Measurements from ENCODE around the gene CTDP1. TPM values are rescaled to one million over a fixed set of nuclear protein-coding genes. Genes with fewer than 3 reads are reported as not detected.
"Not testable (repeated sequence)": the region's sequence is repeated elsewhere in the genome, so short reads cannot be mapped to it uniquely, and the experiment has no call there.

Gene CTDP1
- total RNA-seq, 1 donor from 2014 or later, result 25.2 TPM

DNA sequence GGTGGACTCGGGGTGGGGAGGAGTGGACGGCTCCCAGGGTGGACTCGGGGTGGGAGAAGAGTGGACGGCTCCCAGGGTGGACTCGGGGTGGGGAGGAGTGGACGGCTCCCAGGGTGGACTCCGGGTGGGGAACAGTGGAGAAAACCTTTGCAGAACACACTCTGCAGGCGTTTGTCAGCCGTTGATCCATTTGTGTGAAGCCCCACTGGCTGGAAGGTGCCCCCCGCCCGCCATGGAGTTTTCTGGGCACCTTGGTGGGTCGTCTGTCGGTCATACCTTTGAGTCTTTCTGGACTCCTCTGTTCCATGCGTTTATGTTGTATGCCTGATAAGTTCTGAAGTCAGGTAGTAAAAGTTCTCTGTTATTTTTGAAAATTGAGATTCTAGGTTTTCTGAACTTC lies 12.5 kb downstream of the CTDP1 start:
- H3K36me3 ChIP-seq, result peaks cover 21% of the 10 kb centered on the region
- TF ChIP-seq, protein P1, sequence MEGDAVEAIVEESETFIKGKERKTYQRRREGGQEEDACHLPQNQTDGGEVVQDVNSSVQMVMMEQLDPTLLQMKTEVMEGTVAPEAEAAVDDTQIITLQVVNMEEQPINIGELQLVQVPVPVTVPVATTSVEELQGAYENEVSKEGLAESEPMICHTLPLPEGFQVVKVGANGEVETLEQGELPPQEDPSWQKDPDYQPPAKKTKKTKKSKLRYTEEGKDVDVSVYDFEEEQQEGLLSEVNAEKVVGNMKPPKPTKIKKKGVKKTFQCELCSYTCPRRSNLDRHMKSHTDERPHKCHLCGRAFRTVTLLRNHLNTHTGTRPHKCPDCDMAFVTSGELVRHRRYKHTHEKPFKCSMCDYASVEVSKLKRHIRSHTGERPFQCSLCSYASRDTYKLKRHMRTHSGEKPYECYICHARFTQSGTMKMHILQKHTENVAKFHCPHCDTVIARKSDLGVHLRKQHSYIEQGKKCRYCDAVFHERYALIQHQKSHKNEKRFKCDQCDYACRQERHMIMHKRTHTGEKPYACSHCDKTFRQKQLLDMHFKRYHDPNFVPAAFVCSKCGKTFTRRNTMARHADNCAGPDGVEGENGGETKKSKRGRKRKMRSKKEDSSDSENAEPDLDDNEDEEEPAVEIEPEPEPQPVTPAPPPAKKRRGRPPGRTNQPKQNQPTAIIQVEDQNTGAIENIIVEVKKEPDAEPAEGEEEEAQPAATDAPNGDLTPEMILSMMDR (IDR thresholded peaks at IDR 0.05), result no peak
- intact Hi-C loops (cut with DNase I), result no loop called here
- H3K27me3 ChIP-seq (ENCODE audit: low read depth), result no peaks in the 10 kb centered on the region
- no peak for ATAC-seq
- no peak overlapping the region for H3K4me3 ChIP-seq
- H3K4me1 ChIP-seq, result no peaks in the 10 kb centered on the region
- DNase-seq, result no peak
- no peak overlapping the region for H3K27ac ChIP-seq
- no peaks in the 10 kb centered on the region for H3K9me3 ChIP-seq

DNA sequence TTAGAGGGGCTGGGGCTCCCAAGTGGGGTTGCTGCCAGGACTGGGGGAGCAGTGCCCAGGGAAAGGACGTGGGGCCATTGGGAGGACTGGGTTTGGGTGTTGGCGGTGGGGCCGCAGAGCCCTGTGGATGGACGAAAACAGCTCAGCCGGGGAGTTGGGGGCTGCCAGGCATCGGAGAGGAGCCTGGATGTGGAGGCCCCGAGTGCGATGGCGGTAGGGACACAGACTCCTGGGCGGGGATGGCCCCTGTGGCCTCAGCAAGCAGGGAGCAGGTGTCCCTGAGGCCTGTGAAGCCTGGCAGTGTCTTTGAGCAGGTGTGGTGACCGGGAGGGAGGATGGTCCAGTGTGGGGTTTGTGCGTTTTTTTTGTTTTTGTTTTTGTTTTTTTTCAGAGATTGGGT lies 13.3 kb downstream of the CTDP1 start:
- Histone ChIP-seq H3K36me3 (peaks cover 29% of the 10 kb centered on the region), H3K27ac (no peak overlapping the region), H3K4me1 (no peaks in the 10 kb centered on the region), H3K9me3 (no peaks in the 10 kb centered on the region), H3K27me3 (ENCODE audit: low read depth) (no peaks in the 10 kb centered on the region), H3K4me3 (no peak overlapping the region)
- intact Hi-C loops (cut with DNase I), result no loop called here
- TF ChIP-seq, protein P1 (IDR thresholded peaks at IDR 0.05), result no peak
- DNase-seq (no peak), ATAC-seq (no peak)

DNA sequence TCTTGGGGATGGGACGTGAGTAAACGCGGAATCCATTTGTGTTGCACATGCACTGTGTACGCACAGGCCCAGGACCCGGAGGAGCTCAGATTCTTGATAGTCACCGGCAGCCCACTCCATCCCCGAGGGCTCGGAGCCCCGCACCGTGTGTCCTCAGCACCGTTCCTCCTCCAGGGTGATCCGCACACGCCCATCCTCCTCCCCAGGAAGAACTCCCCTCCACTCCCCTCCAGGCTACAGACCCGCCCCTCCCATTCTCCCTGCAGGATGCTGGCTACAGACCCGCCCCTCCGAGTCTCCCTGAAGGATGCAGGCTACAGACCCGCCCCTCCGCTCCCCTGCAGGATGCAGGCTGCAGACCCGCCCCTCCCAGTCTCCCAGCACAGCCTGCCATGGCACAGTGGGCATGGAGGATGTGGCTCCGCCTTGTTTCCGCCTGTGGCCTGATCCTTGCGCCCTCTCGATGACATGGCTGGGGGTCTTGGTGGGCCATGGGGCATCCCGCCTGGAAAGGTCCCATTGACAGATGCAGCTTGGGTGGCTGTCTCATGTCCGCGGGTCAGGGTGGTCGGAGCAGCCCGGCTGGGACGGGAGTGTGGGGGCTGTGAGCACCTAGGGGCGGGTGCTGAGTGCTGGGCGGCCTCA lies 14.1 kb downstream of the CTDP1 start:
- Histone ChIP-seq H3K27me3 (ENCODE audit: low read depth) (no peaks in the 10 kb centered on the region), H3K9me3 (no peaks in the 10 kb centered on the region), H3K36me3 (peaks cover 37% of the 10 kb centered on the region), H3K27ac (no peak overlapping the region), H3K4me3 (no peak overlapping the region), H3K4me1 (no peaks in the 10 kb centered on the region)
- no peak for DNase-seq
- intact Hi-C loops (cut with DNase I), result no loop called here
- ATAC-seq, result peak in 1 of 2 donors; percentile 32
- TF ChIP-seq, protein P1 (IDR thresholded peaks at IDR 0.05), result no peak

DNA sequence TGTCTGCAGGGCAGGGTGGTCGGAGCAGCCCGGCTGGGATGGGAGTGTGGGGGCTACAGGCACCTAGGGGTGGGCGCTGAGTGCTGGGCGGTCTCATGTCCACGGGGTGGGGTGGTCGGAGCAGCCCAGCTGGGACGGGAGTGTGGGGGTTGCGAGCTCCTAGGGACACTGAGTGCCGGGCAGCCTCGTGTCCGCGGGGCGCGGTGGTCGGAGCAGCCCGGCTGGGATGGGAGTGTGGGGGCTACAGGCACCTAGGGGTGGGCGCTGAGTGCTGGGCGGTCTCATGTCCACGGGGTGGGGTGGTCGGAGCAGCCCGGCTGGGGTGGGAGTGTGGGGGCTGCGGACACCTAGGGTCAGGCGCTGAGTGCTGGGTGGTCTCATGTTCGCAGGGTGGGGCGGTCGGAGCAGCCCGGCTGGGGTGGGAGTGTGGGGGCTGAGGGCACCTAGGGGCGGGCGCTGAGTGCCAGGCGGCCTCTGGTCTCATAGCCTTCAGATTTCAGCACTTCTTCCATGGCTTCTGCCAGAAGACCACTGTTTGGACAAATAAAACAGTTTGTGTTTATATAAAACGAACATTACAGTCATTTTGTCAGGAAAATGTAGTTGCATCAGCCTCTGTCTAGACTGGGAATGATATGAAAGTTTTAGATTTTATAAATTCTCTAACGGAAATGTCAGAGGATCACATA lies 14.7 kb downstream of the CTDP1 start:
- DNase-seq; H3K27ac ChIP-seq; H3K4me1 ChIP-seq; H3K27me3 ChIP-seq (ENCODE audit: low read depth); H3K9me3 ChIP-seq; ATAC-seq; intact Hi-C loops (cut with DNase I); H3K4me3 ChIP-seq: not testable (repeated sequence)
- peaks cover 44% of the 10 kb centered on the region for H3K36me3 ChIP-seq

DNA sequence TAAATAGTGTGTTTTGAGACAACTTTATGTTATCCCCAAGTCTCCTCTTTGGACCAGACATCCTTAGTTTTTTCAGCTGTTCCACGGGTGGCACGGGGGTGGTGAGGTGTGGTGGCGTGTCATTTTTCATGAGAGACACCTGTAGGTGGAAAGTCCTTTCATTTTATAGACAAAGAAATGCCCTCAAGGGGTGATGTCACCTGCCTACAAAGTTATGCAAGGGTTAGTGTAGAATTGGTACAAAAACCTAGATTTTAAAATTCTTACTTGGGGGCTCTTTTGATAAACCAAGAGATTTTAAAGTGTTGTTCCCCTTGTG lies 15.3 kb downstream of the CTDP1 start:
- TF ChIP-seq, protein P1 (IDR thresholded peaks at IDR 0.05), result no peak
- H3K9me3 ChIP-seq, result no peaks in the 10 kb centered on the region
- H3K27ac ChIP-seq, result no peak overlapping the region
- ATAC-seq (no peak), DNase-seq (no peak)
- no peak overlapping the region for H3K4me3 ChIP-seq
- intact Hi-C loops (cut with DNase I), result no loop called here
- H3K4me1 ChIP-seq, result no peaks in the 10 kb centered on the region
- H3K36me3 ChIP-seq, result peaks cover 49% of the 10 kb centered on the region
- no peaks in the 10 kb centered on the region for H3K27me3 ChIP-seq (ENCODE audit: low read depth)

DNA sequence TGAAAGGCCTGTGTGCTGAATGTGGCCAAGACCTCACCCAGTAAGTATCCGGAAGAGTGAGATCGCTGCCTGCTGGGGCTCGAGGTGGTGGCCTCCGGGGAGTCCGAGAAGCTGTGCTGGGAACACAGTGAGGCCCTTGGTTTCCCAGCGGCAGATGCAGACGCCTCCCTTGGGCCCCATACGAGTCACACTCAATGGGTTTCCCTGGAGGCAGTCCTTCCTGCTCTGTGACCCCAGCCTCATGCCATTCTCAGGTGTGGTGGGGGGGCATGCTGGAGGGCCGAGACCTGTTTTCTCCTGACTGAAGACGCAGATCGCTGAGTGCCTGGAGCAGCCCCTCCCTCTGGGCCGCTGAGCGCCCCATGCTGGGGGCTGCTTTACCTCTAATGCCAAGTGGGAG lies 15.7 kb downstream of the CTDP1 start:
- ATAC-seq (no peak), DNase-seq (peak; percentile 15)
- H3K9me3 ChIP-seq, result no peaks in the 10 kb centered on the region
- intact Hi-C loops (cut with DNase I), result no loop called here
- no peaks in the 10 kb centered on the region for H3K4me1 ChIP-seq
- H3K27me3 ChIP-seq (ENCODE audit: low read depth), result no peaks in the 10 kb centered on the region
- H3K36me3 ChIP-seq, result peaks cover 53% of the 10 kb centered on the region
- no peak overlapping the region for H3K4me3 ChIP-seq
- H3K27ac ChIP-seq, result no peak overlapping the region
- TF ChIP-seq, protein P1 (IDR thresholded peaks at IDR 0.05), result no peak
